ENCODE measurements around the gene PPP2R5D.

The PPP2R5D gene

GRCh38 chr6:43014434-43014909 lies 30.1 kb downstream of the PPP2R5D start:
- H3K4me3 ChIP-seq (ENCODE audit: low read depth, low read length) = peak overlapping the region; percentile 82
- TF ChIP-seq CTCF (IDR thresholded peaks at IDR 0.05; ENCODE audit: control insufficient read depth, extremely low read depth, insufficient read depth) = no peak
- no peak for DNase-seq (ENCODE audit: low read depth)

- DNase-seq (ENCODE audit: low read depth) = no peak
- TF ChIP-seq CTCF (IDR thresholded peaks at IDR 0.05; ENCODE audit: control insufficient read depth, extremely low read depth, insufficient read depth) = no peak
- no peak overlapping the region for H3K4me3 ChIP-seq (ENCODE audit: low read depth, low read length)
Observed at GRCh38 chr6:43016176-43016942, 32.0 kb downstream of the PPP2R5D start.

GRCh38 chr6:43016943-43017334 lies 32.6 kb downstream of the PPP2R5D start:
- no peak for DNase-seq (ENCODE audit: low read depth)
- H3K4me3 ChIP-seq (ENCODE audit: low read depth, low read length) = no peak overlapping the region
- no peak for TF ChIP-seq CTCF (IDR thresholded peaks at IDR 0.05; ENCODE audit: control insufficient read depth, extremely low read depth, insufficient read depth)

GRCh38 chr6:43019152-43019551 lies 34.8 kb downstream of the PPP2R5D start:
- no peak for TF ChIP-seq CTCF (IDR thresholded peaks at IDR 0.05; ENCODE audit: control insufficient read depth, extremely low read depth, insufficient read depth)
- H3K4me3 ChIP-seq (ENCODE audit: low read depth, low read length) = no peak overlapping the region
- no peak for DNase-seq (ENCODE audit: low read depth)

- no peak for DNase-seq (ENCODE audit: low read depth)
- TF ChIP-seq CTCF (IDR thresholded peaks at IDR 0.05; ENCODE audit: control insufficient read depth, extremely low read depth, insufficient read depth) = no peak
- no peak overlapping the region for H3K4me3 ChIP-seq (ENCODE audit: low read depth, low read length)
Observed at GRCh38 chr6:43020052-43020705, 35.8 kb downstream of the PPP2R5D start.

- DNase-seq (ENCODE audit: low read depth) = no peak
- no peak for TF ChIP-seq CTCF (IDR thresholded peaks at IDR 0.05; ENCODE audit: control insufficient read depth, extremely low read depth, insufficient read depth)
- H3K4me3 ChIP-seq (ENCODE audit: low read depth, low read length) = peak overlapping the region; percentile 99
Observed at GRCh38 chr6:43020847-43021246, 36.5 kb downstream of the PPP2R5D start.
